ENCODE measurements around the gene TRIM39.

Gene TRIM39

GRCh38 chr6:30345852-30346251 lies 19.1 kb downstream of the TRIM39 start:
- no peak for DNase-seq (ENCODE audit: extremely low spot score)
- TF ChIP-seq CTCF (IDR thresholded peaks at IDR 0.05; ENCODE audit: control extremely low read depth, extremely low read depth, low read depth, missing control alignments) = no peak
- CTCF ChIA-PET = interaction anchor here (0.8 kb wide), 1 partner anchor 127 kb away, joined by 3 read pairs; no protein-coding TSS in a partner anchor
- POLR2A ChIA-PET = no interaction called here

- no peak for TF ChIP-seq CTCF (IDR thresholded peaks at IDR 0.05; ENCODE audit: control extremely low read depth, extremely low read depth, low read depth, missing control alignments)
- DNase-seq (ENCODE audit: extremely low spot score) = no peak
- ChIA-PET CTCF (interaction anchor here (1.7 kb wide), 1 partner anchor 23 kb away, joined by 5 read pairs; the partner anchor contains the start of gene TRIM39), POLR2A (no interaction called here)
Measured at GRCh38 chr6:30348957-30349356, 22.2 kb downstream of the TRIM39 start.

DNA sequence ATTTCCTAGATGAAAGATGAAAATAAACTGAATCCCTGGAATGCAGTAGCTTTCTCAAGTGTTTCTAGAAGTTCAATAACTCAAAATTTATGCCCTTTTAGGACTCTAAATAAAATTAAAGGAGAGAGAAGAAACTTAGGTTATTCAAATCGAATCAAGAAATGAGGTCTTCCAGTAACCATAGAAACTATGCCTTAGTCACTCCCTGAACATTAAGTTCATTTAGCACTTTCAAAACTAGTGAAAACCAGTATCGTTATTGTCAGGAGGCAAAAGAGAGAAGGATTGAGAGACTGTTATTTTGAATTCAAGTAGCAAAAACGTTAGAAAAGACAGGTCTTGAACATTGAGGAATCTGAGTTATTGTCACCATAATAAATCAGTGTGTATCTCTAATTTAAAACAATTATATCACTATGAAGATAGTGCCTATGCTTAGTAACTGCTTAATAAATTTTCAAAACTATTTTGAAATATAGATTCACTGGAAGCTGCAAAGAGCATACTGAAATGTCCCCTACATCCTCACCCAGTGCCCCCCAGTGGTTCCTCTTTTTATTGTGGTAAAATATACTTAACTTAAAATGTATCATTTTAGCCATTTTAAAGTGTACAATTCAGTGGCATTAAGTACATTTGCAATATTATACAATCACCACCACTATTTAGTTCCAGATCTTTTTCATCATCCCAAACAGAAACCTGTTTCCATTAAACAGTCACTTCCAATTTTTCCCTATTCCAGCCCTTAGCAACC lies 22.9 kb downstream of the TRIM39 start:
- ChIA-PET CTCF (interaction anchor here (1.7 kb wide), 1 partner anchor 23 kb away, joined by 5 read pairs; the partner anchor contains the start of gene TRIM39), POLR2A (no interaction called here)
- no peak for DNase-seq (ENCODE audit: extremely low spot score)
- TF ChIP-seq CTCF (IDR thresholded peaks at IDR 0.05; ENCODE audit: control extremely low read depth, extremely low read depth, low read depth, missing control alignments) = no peak

GRCh38 chr6:30350524-30350923 lies 23.8 kb downstream of the TRIM39 start:
- TF ChIP-seq CTCF (IDR thresholded peaks at IDR 0.05; ENCODE audit: control extremely low read depth, extremely low read depth, low read depth, missing control alignments) = no peak
- DNase-seq (ENCODE audit: extremely low spot score) = no peak
- ChIA-PET CTCF (no interaction called here), POLR2A (no interaction called here)

- TF ChIP-seq CTCF (IDR thresholded peaks at IDR 0.05; ENCODE audit: control extremely low read depth, extremely low read depth, low read depth, missing control alignments) = no peak
- CTCF ChIA-PET = interaction anchor here (1.9 kb wide), 1 partner anchor 222 kb away, joined by 5 read pairs; no protein-coding TSS in a partner anchor
Measured at GRCh38 chr6:30352550-30352949, 25.8 kb downstream of the TRIM39 start.

GRCh38 chr6:30355281-30355680 lies 28.6 kb downstream of the TRIM39 start:
- CTCF ChIA-PET = interaction anchor here (0.6 to 2.9 kb wide), 4 partner anchors 42 to 136 kb away, joined by 3 to 13 read pairs (median 8); no protein-coding TSS in a partner anchor
- POLR2A ChIA-PET = no interaction called here
- no peak for DNase-seq (ENCODE audit: extremely low spot score)
- no peak for TF ChIP-seq CTCF (IDR thresholded peaks at IDR 0.05; ENCODE audit: control extremely low read depth, extremely low read depth, low read depth, missing control alignments)

More at GRCh38 chr6:30352550-30352949, 25.8 kb downstream of the TRIM39 start:
- no peak for DNase-seq (ENCODE audit: extremely low spot score)
- POLR2A ChIA-PET = no interaction called here
